Measurements from ENCODE around the gene ERC1.

Gene ERC1

GRCh38 chr12:1435456-1435855 is 444.4 kb downstream of the ERC1 start:
- Histone ChIP-seq H2BK5ac (ENCODE audit: low read depth, low read length, poor library complexity, severe bottlenecking) (no peak overlapping the region), H3K14ac (ENCODE audit: low read length in 2 of 2) (no peak overlapping the region), H3K4me1 (ENCODE audit: control insufficient read depth, insufficient read depth, low read depth, low read length) (peaks cover 4% of the 10 kb centered on the region), H2BK120ac (ENCODE audit: low read depth, low read length) (no peak overlapping the region), H2AK5ac (ENCODE audit: low read length, severe bottlenecking) (no peak overlapping the region), H2BK12ac (ENCODE audit: low read length in 2 of 2) (no peak overlapping the region), H4K8ac (ENCODE audit: low read length) (no peak overlapping the region), H2AFZ (ENCODE audit: low read depth, low read length) (no peak overlapping the region), H4K91ac (ENCODE audit: low read length) (no peak overlapping the region), H2BK15ac (ENCODE audit: low read depth, poor library complexity, severe bottlenecking) (no peak overlapping the region), H3K9me3 (ENCODE audit: control insufficient read depth, low read length) (no peaks in the 10 kb centered on the region), H3K18ac (ENCODE audit: low read depth in 1 of 2, low read length in 2 of 2) (no peak overlapping the region), H3K36me3 (ENCODE audit: control insufficient read depth in 1 of 2, insufficient read depth in 2 of 2, low read depth in 1 of 2, low read length in 2 of 2) (no peaks in the 10 kb centered on the region), H3K9ac (ENCODE audit: low read length) (no peak overlapping the region), H3K4me3 (ENCODE audit: insufficient read depth in 1 of 2, low read depth in 1 of 2, low read length in 2 of 2) (no peak overlapping the region), H3K27me3 (ENCODE audit: control insufficient read depth in 1 of 2, insufficient read depth in 1 of 2, low read length in 2 of 2) (no peaks in the 10 kb centered on the region), H3K4ac (ENCODE audit: low read depth in 1 of 2, low read length in 2 of 2) (no peak overlapping the region), H3K79me1 (replicated peaks; ENCODE audit: low read length, poor library complexity, severe bottlenecking) (peaks cover 5% of the 10 kb centered on the region), H3K27ac (ENCODE audit: low read length, poor library complexity, severe bottlenecking) (no peak overlapping the region), H3K4me2 (ENCODE audit: low read length, poor library complexity, severe bottlenecking) (no peak overlapping the region), H3K23ac (ENCODE audit: low read length in 2 of 2) (no peak overlapping the region)
- no peak for DNase-seq
- 90% methylated on average over 3 of the region's 3 CpGs for WGBS

GRCh38 chr12:1436015-1436414 is 445.0 kb downstream of the ERC1 start:
- no peak overlapping the region for H3K23ac ChIP-seq (ENCODE audit: low read length in 2 of 2)
- no peak overlapping the region for H3K4me3 ChIP-seq (ENCODE audit: insufficient read depth in 1 of 2, low read depth in 1 of 2, low read length in 2 of 2)
- H3K4me2 ChIP-seq (ENCODE audit: low read length, poor library complexity, severe bottlenecking), result no peak overlapping the region
- peaks cover 2% of the 10 kb centered on the region for H3K4me1 ChIP-seq (ENCODE audit: control insufficient read depth, insufficient read depth, low read depth, low read length)
- H2AFZ ChIP-seq (ENCODE audit: low read depth, low read length), result no peak overlapping the region
- no peak overlapping the region for H2BK15ac ChIP-seq (ENCODE audit: low read depth, poor library complexity, severe bottlenecking)
- H3K79me1 ChIP-seq (replicated peaks; ENCODE audit: low read length, poor library complexity, severe bottlenecking), result peaks cover 3% of the 10 kb centered on the region
- no peak overlapping the region for H4K91ac ChIP-seq (ENCODE audit: low read length)
- 100% methylated on average over 3 of the region's 6 CpGs for WGBS
- H3K18ac ChIP-seq (ENCODE audit: low read depth in 1 of 2, low read length in 2 of 2), result no peak overlapping the region
- H3K27ac ChIP-seq (ENCODE audit: low read length, poor library complexity, severe bottlenecking), result no peak overlapping the region
- no peaks in the 10 kb centered on the region for H3K9me3 ChIP-seq (ENCODE audit: control insufficient read depth, low read length)
- no peak overlapping the region for H3K9ac ChIP-seq (ENCODE audit: low read length)
- no peak overlapping the region for H2BK120ac ChIP-seq (ENCODE audit: low read depth, low read length)
- DNase-seq, result no peak
- no peaks in the 10 kb centered on the region for H3K27me3 ChIP-seq (ENCODE audit: control insufficient read depth in 1 of 2, insufficient read depth in 1 of 2, low read length in 2 of 2)
- H3K14ac ChIP-seq (ENCODE audit: low read length in 2 of 2), result no peak overlapping the region
- H2BK5ac ChIP-seq (ENCODE audit: low read depth, low read length, poor library complexity, severe bottlenecking), result no peak overlapping the region
- H3K36me3 ChIP-seq (ENCODE audit: control insufficient read depth in 1 of 2, insufficient read depth in 2 of 2, low read depth in 1 of 2, low read length in 2 of 2), result no peaks in the 10 kb centered on the region
- no peak overlapping the region for H4K8ac ChIP-seq (ENCODE audit: low read length)
- no peak overlapping the region for H3K4ac ChIP-seq (ENCODE audit: low read depth in 1 of 2, low read length in 2 of 2)
- no peak overlapping the region for H2BK12ac ChIP-seq (ENCODE audit: low read length in 2 of 2)
- no peak overlapping the region for H2AK5ac ChIP-seq (ENCODE audit: low read length, severe bottlenecking)

GRCh38 chr12:1436981-1437380 is 446.0 kb downstream of the ERC1 start:
- no peak overlapping the region for H2BK5ac ChIP-seq (ENCODE audit: low read depth, low read length, poor library complexity, severe bottlenecking)
- no peak overlapping the region for H2AK5ac ChIP-seq (ENCODE audit: low read length, severe bottlenecking)
- H3K4me1 ChIP-seq (ENCODE audit: control insufficient read depth, insufficient read depth, low read depth, low read length), result peaks cover 2% of the 10 kb centered on the region
- no peak overlapping the region for H2BK15ac ChIP-seq (ENCODE audit: low read depth, poor library complexity, severe bottlenecking)
- H3K79me1 ChIP-seq (replicated peaks; ENCODE audit: low read length, poor library complexity, severe bottlenecking), result peaks cover under 1% of the 10 kb centered on the region
- no peaks in the 10 kb centered on the region for H3K9me3 ChIP-seq (ENCODE audit: control insufficient read depth, low read length)
- WGBS, result 98% methylated on average over 3 of the region's 3 CpGs
- no peak overlapping the region for H4K91ac ChIP-seq (ENCODE audit: low read length)
- H3K4me3 ChIP-seq (ENCODE audit: insufficient read depth in 1 of 2, low read depth in 1 of 2, low read length in 2 of 2), result no peak overlapping the region
- no peak overlapping the region for H3K27ac ChIP-seq (ENCODE audit: low read length, poor library complexity, severe bottlenecking)
- H3K9ac ChIP-seq (ENCODE audit: low read length), result no peak overlapping the region
- H2BK12ac ChIP-seq (ENCODE audit: low read length in 2 of 2), result no peak overlapping the region
- no peak overlapping the region for H4K8ac ChIP-seq (ENCODE audit: low read length)
- no peak overlapping the region for H3K4ac ChIP-seq (ENCODE audit: low read depth in 1 of 2, low read length in 2 of 2)
- no peak overlapping the region for H2BK120ac ChIP-seq (ENCODE audit: low read depth, low read length)
- H3K23ac ChIP-seq (ENCODE audit: low read length in 2 of 2), result no peak overlapping the region
- no peaks in the 10 kb centered on the region for H3K27me3 ChIP-seq (ENCODE audit: control insufficient read depth in 1 of 2, insufficient read depth in 1 of 2, low read length in 2 of 2)
- H3K14ac ChIP-seq (ENCODE audit: low read length in 2 of 2), result no peak overlapping the region
- no peak overlapping the region for H2AFZ ChIP-seq (ENCODE audit: low read depth, low read length)
- H3K4me2 ChIP-seq (ENCODE audit: low read length, poor library complexity, severe bottlenecking), result no peak overlapping the region
- no peaks in the 10 kb centered on the region for H3K36me3 ChIP-seq (ENCODE audit: control insufficient read depth in 1 of 2, insufficient read depth in 2 of 2, low read depth in 1 of 2, low read length in 2 of 2)
- H3K18ac ChIP-seq (ENCODE audit: low read depth in 1 of 2, low read length in 2 of 2), result no peak overlapping the region
- no peak for DNase-seq

- Histone ChIP-seq H3K9me3 (ENCODE audit: control insufficient read depth, low read length) (no peaks in the 10 kb centered on the region), H2AFZ (ENCODE audit: low read depth, low read length) (no peak overlapping the region), H3K14ac (ENCODE audit: low read length in 2 of 2) (no peak overlapping the region), H4K8ac (ENCODE audit: low read length) (no peak overlapping the region), H3K27ac (ENCODE audit: low read length, poor library complexity, severe bottlenecking) (no peak overlapping the region), H2BK120ac (ENCODE audit: low read depth, low read length) (no peak overlapping the region), H3K4ac (ENCODE audit: low read depth in 1 of 2, low read length in 2 of 2) (no peak overlapping the region), H2BK15ac (ENCODE audit: low read depth, poor library complexity, severe bottlenecking) (no peak overlapping the region), H3K4me2 (ENCODE audit: low read length, poor library complexity, severe bottlenecking) (no peak overlapping the region), H3K79me1 (replicated peaks; ENCODE audit: low read length, poor library complexity, severe bottlenecking) (no peaks in the 10 kb centered on the region), H2BK5ac (ENCODE audit: low read depth, low read length, poor library complexity, severe bottlenecking) (no peak overlapping the region), H2BK12ac (ENCODE audit: low read length in 2 of 2) (no peak overlapping the region), H2AK5ac (ENCODE audit: low read length, severe bottlenecking) (no peak overlapping the region), H3K4me1 (ENCODE audit: control insufficient read depth, insufficient read depth, low read depth, low read length) (peaks cover 7% of the 10 kb centered on the region), H3K18ac (ENCODE audit: low read depth in 1 of 2, low read length in 2 of 2) (no peak overlapping the region), H4K91ac (ENCODE audit: low read length) (no peak overlapping the region), H3K36me3 (ENCODE audit: control insufficient read depth in 1 of 2, insufficient read depth in 2 of 2, low read depth in 1 of 2, low read length in 2 of 2) (no peaks in the 10 kb centered on the region), H3K9ac (ENCODE audit: low read length) (no peak overlapping the region), H3K4me3 (ENCODE audit: insufficient read depth in 1 of 2, low read depth in 1 of 2, low read length in 2 of 2) (no peak overlapping the region), H3K23ac (ENCODE audit: low read length in 2 of 2) (no peak overlapping the region), H3K27me3 (ENCODE audit: control insufficient read depth in 1 of 2, insufficient read depth in 1 of 2, low read length in 2 of 2) (no peaks in the 10 kb centered on the region)
- no peak for DNase-seq
- WGBS, result no CpG with 5 or more reads among the region's 1 CpG
These were observed 448.2 kb downstream of the ERC1 start for GRCh38 chr12:1439201-1439600.

Measured in mesenchymal stem cell (in vitro differentiated cells and primary cell).